Measurements from ENCODE around the gene SYTL2. TPM values are rescaled to one million over a fixed set of nuclear protein-coding genes. Genes with fewer than 3 reads are reported as not detected.

The SYTL2 gene
- polyA plus RNA-seq, 1 donor from 2014 or later: 2.3 TPM

- H3K27ac ChIP-seq (ENCODE audit: low read length): no peak overlapping the region
- no peak for TF ChIP-seq TAF1 (IDR thresholded peaks at IDR 0.05; ENCODE audit: low read depth)
- no peaks in the 10 kb centered on the region for H3F3A ChIP-seq (ENCODE audit: insufficient read depth, low read length, poor library complexity, severe bottlenecking)
- H3K4me2 ChIP-seq (ENCODE audit: low read length): no peak overlapping the region
- H3K9me3 ChIP-seq (ENCODE audit: low read length): no peaks in the 10 kb centered on the region
- no peak overlapping the region for H3K4me3 ChIP-seq (ENCODE audit: low read length)
- no peak overlapping the region for H3K9ac ChIP-seq (ENCODE audit: low read length)
- H2AFZ ChIP-seq (ENCODE audit: low read depth, low read length): no peak overlapping the region
- no peaks in the 10 kb centered on the region for H3K27me3 ChIP-seq (ENCODE audit: insufficient read depth, low read depth, low read length)
- H4K20me1 ChIP-seq (ENCODE audit: insufficient read depth): no peaks in the 10 kb centered on the region
- no peaks in the 10 kb centered on the region for H3K79me2 ChIP-seq (replicated peaks; ENCODE audit: insufficient read depth, low read length)
- no peaks in the 10 kb centered on the region for H3K9me2 ChIP-seq (ENCODE audit: insufficient read depth, low read length)
- H3K36me3 ChIP-seq (ENCODE audit: insufficient read depth, low read length): no peaks in the 10 kb centered on the region
Measured at GRCh38 chr11:85835729-85836128, 24.8 kb upstream of the SYTL2 start.

GRCh38 chr11:85835263-85835662 lies 24.3 kb upstream of the SYTL2 start:
- H3K36me3 ChIP-seq (ENCODE audit: insufficient read depth, low read length): no peaks in the 10 kb centered on the region
- no peak overlapping the region for H3K27ac ChIP-seq (ENCODE audit: low read length)
- no peak overlapping the region for H3K4me2 ChIP-seq (ENCODE audit: low read length)
- H2AFZ ChIP-seq (ENCODE audit: low read depth, low read length): no peak overlapping the region
- H3K27me3 ChIP-seq (ENCODE audit: insufficient read depth, low read depth, low read length): no peaks in the 10 kb centered on the region
- no peak overlapping the region for H3K4me3 ChIP-seq (ENCODE audit: low read length)
- TF ChIP-seq TAF1 (IDR thresholded peaks at IDR 0.05; ENCODE audit: low read depth) (no peak), MXI1 (conservative IDR thresholded peaks at IDR 0.05; ENCODE audit: poor library complexity, severe bottlenecking) (no peak), SMC3 (conservative IDR thresholded peaks at IDR 0.05; ENCODE audit: poor library complexity) (no peak), REST (IDR thresholded peaks at IDR 0.05; ENCODE audit: borderline replicate concordance) (no peak), CTCF (IDR thresholded peaks at IDR 0.05; ENCODE audit: poor library complexity, severe bottlenecking) (no peak), RAD21 (conservative IDR thresholded peaks at IDR 0.05) (no peak)
- H3F3A ChIP-seq (ENCODE audit: insufficient read depth, low read length, poor library complexity, severe bottlenecking): no peaks in the 10 kb centered on the region
- H3K79me2 ChIP-seq (replicated peaks; ENCODE audit: insufficient read depth, low read length): no peaks in the 10 kb centered on the region
- H3K9me2 ChIP-seq (ENCODE audit: insufficient read depth, low read length): no peaks in the 10 kb centered on the region
- no peaks in the 10 kb centered on the region for H3K9me3 ChIP-seq (ENCODE audit: low read length)
- H4K20me1 ChIP-seq (ENCODE audit: insufficient read depth): no peaks in the 10 kb centered on the region
- H3K9ac ChIP-seq (ENCODE audit: low read length): no peak overlapping the region

- Histone ChIP-seq H3K79me2 (replicated peaks; ENCODE audit: insufficient read depth, low read length) (no peaks in the 10 kb centered on the region), H3F3A (ENCODE audit: insufficient read depth, low read length, poor library complexity, severe bottlenecking) (no peaks in the 10 kb centered on the region), H3K4me3 (ENCODE audit: low read length) (no peak overlapping the region), H3K9ac (ENCODE audit: low read length) (no peak overlapping the region), H3K27ac (ENCODE audit: low read length) (no peak overlapping the region), H3K36me3 (ENCODE audit: insufficient read depth, low read length) (no peaks in the 10 kb centered on the region), H3K9me2 (ENCODE audit: insufficient read depth, low read length) (no peaks in the 10 kb centered on the region), H2AFZ (ENCODE audit: low read depth, low read length) (no peak overlapping the region), H3K4me2 (ENCODE audit: low read length) (no peak overlapping the region), H4K20me1 (ENCODE audit: insufficient read depth) (no peaks in the 10 kb centered on the region), H3K27me3 (ENCODE audit: insufficient read depth, low read depth, low read length) (no peaks in the 10 kb centered on the region), H3K9me3 (ENCODE audit: low read length) (no peaks in the 10 kb centered on the region)
- TF ChIP-seq RAD21 (conservative IDR thresholded peaks at IDR 0.05) (no peak), MXI1 (conservative IDR thresholded peaks at IDR 0.05; ENCODE audit: poor library complexity, severe bottlenecking) (no peak), SMC3 (conservative IDR thresholded peaks at IDR 0.05; ENCODE audit: poor library complexity) (no peak)
Measured at GRCh38 chr11:85831050-85831449, 20.1 kb upstream of the SYTL2 start.

Data from neural cell (in vitro differentiated cells).